Hematopoietic multipotent progenitor cell treated with erythropoietin and hydrocortisone succinate and interleukin-3 and kit ligand, for 15 days (in vitro differentiated cells): Measurements from ENCODE around the gene BMAL1.

Experiments
- DNase-seq: peaks from one replicate; pipeline ENCODE4 v3.0.0-alpha.2; 2015; ENCODE audit warnings: low spot score

Gene BMAL1

DNA sequence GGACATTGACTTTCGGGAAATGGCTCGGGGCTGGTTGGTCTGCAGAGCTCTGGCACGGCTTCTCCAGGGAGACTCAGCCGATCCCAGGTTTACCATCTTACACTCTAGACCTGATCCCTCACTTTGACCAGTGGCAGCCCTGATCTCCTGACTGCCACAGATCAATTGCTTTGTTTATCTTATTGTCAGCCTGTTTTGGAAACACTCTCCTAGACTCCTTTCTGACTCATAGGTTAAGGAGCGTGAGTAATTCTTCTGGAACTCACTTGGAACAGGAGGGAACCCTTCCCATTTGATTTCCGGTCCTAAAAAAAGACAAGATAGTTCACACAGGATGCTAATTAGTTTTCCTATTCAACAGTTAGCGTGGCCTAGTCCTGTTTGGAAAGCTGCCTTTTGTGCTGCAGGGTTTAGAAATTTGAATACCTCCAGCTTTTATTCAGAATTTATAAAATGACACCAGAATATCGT is 16.0 kb upstream of the BMAL1 start:
- no peak for DNase-seq

DNA sequence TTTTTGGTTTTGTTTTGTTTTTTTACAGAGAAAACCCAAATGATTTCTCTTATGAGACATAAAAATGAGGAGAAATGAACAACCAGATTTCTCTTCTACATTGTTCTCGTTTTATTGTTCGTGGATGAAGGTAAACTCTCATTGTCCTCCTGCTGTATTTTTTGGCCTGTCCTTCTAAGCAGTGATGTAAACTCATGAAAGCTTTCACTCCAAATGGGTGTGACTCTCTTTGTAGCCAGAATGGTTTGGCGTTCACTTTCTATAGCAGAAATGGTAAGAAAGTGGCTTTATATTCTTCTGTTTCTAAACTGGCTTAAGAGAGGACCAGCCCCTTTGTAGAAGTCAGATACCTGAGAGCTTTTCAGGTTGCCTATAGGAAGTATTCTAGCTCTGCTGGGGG is 15.5 kb upstream of the BMAL1 start:
- DNase-seq = no peak

GRCh38 chr11:13268791-13269190 is 8.8 kb upstream of the BMAL1 start:
- DNase-seq = no peak

- no peak for DNase-seq
Observed at GRCh38 chr11:13269775-13270174, 7.8 kb upstream of the BMAL1 start.

GRCh38 chr11:13271060-13271693 is 6.4 kb upstream of the BMAL1 start:
- no peak for DNase-seq

DNA sequence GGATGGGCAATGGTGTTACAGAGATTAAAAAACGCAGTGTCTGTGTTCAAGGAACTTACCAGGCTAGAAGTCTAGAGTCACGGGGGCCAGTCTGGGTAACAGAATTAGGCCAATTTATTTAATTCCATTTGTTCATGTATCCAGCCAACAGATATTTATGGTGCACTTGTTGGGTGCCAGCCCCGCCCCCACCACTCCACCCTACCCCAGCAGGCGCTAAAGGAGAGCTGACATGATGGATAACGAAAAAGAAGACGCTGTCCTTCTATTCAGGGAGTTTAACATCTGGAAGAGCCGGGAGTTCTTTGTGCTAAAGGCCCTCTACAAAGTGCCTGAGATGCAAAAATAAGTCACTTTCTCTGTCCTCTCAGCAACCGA is 1.1 kb upstream of the BMAL1 start:
- no peak for DNase-seq

- peak; percentile 76 for DNase-seq
Observed at GRCh38 chr11:13276832-13277767, 490 bp upstream of the BMAL1 start.

- DNase-seq = no peak
Observed at GRCh38 chr11:13278609-13279486, 1.3 kb downstream of the BMAL1 start.

GRCh38 chr11:13279487-13279834 is 1.9 kb downstream of the BMAL1 start:
- DNase-seq = no peak

DNA sequence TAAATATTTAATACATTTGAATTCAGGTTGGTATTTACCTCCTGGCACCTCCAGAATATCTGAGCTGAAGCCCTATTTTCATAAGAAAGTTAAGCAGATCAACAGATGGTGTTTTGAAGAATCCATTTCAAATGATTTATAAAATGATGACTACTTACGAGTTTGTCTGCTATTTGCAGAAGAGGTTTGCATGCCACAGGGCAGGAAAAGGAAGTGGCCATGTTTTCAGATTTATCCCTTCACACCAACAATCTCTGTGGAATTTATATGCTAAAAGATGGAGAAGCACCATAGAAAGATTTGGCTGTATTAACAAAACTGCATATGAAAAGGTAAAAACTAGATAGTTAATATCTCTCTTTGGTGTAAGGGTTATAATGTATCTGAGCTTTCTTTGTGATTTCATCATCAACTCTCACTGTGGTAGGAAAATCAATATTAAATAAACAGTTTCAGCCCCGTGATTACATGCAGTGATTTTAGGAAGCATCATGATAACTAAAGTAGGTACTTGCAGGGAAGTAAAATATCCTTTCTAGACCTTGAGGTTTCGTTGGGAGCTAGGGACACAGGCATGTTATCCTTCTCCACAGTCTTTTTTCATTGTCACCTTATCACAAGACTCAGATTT is 2.6 kb downstream of the BMAL1 start:
- no peak for DNase-seq

- no peak for DNase-seq
Observed at GRCh38 chr11:13280777-13281176, 3.2 kb downstream of the BMAL1 start.

- DNase-seq = no peak
Observed at GRCh38 chr11:13283636-13284035, 6.0 kb downstream of the BMAL1 start.

DNA sequence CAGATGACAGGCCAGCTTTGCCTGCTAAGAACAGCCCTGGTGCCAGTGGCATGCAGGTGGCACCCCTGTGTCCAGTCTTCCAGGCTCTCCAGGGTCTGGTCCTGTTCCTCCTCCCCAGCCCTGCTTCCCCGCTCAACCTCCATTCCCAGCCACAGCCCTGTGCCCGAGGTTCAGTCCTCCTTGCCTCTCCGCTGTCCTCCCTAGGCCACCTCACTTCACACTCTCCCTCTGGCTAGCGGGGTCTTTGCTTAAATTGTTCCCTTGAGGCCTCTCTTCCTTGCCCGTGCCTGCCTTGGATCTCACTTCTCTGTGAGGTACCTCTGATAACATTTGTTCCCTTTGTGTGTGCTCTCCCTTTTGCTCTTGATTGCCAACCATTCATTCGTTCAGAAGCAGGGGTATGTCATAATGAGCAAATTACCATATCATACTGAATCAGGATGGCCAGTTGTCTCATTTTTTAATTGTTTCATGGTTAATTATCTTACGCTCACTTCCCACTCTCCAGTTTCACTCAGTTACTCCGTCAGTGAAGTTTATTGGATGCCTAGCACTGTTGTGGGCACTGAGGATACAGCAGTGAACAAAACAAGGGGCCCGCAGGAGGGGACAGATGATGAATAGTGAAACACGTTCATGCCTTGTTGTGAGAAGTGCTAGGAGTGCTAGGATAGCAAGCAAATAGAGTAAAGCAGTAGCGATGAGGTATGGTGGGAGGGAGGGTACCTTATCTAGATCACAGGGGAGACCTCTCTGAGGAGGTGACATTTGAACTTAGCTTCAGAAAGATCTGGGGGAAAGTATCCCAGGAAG is 7.4 kb downstream of the BMAL1 start:
- no peak for DNase-seq

DNA sequence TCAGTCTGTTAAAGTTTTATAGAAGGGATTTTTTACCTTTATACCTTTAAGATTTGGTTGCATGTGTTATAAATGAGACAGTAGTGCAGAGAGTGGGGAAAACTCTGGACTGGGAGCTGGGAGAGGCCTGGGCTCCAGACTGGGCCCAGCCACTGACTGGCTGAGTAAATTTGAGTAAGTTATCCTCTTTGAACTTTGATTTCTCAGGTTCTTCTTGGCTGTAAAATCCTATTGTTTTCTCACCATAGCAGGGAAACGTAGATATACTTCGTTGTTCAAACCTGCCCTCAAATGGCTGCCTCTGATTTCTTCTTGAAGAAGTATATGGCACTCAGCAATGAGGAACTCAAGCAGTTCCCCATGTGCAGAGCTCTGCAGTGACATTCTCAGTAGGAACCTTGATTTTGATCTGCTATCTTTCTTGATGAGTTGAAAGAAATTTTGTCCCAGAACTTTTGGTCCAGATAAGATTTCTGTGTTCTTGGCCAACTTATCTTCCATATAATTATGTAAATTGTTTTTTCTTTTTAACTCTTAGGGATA is 8.8 kb downstream of the BMAL1 start:
- no peak for DNase-seq

- no peak for DNase-seq
Observed at GRCh38 chr11:13287036-13287435, 9.4 kb downstream of the BMAL1 start.

- no peak for DNase-seq
Observed at GRCh38 chr11:13287681-13288080, 10.1 kb downstream of the BMAL1 start.

DNA sequence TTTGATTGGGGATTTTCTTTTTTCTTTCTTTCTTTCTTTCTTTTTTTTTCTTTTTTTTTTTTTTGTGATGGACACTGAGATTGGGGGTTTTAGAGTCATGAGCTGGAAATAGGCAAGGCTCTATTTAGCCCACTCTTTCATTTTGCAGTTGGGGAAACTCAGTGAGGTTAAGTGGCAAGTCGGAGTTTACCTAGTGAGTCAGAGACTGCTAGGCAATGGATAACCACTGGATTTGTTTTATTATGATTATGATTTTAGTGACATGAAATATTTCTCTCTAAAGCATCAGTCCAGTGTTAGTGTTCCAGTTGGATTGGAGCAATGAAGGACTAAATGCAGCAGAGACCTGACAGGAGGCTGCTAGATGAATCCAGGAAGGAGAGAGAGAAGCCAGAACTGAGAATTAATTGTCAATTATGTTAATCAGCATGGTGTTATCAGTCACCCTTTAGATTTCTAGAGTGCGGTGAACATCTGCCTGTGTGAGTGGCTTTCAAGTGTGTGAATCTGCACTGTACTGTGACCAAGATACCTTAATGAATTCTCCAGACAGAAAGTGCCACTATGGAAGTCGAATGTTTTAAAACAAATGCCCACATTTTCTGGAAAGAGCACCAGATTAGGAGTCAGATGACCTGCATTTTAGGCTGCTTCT is 10.9 kb downstream of the BMAL1 start:
- no peak for DNase-seq

- DNase-seq = no peak
Observed at GRCh38 chr11:13289081-13289480, 11.5 kb downstream of the BMAL1 start.

- DNase-seq = no peak
Observed at GRCh38 chr11:13290221-13290980, 12.8 kb downstream of the BMAL1 start.

GRCh38 chr11:13291361-13291760 is 13.8 kb downstream of the BMAL1 start:
- no peak for DNase-seq
